Memory B cell (primary cell): ENCODE results near the gene SUSD3.

Experiments
- ATAC-seq: fragments of 150-1000 bp; cut with Tn5 transposase; 2 replicates; pipeline ENCODE4 v1.10.0; 2021; ENCODE audit warnings: low read depth, mild to moderate bottlenecking, moderate library complexity
- DNase-seq, 2 donors: peaks; one replicate each; pipeline ENCODE4 v3.0.0; 2022; ENCODE audit warnings: low spot score in 2 of 2
- H3K27ac Mint-ChIP-seq: one replicate; pipeline ENCODE4 v1.8.0; 2022; ENCODE audit warnings: mild to moderate bottlenecking, moderate library complexity, mixed read lengths
- H3K27me3 Mint-ChIP-seq: one replicate; pipeline ENCODE4 v1.8.0; 2022; ENCODE audit warnings: mixed read lengths
- H3K36me3 Mint-ChIP-seq: one replicate; pipeline ENCODE4 v1.8.0; 2022; ENCODE audit warnings: mild to moderate bottlenecking, mixed read lengths
- H3K4me1 Mint-ChIP-seq: one replicate; pipeline ENCODE4 v1.8.0; 2022; ENCODE audit warnings: mixed read lengths
- H3K4me3 Mint-ChIP-seq: one replicate; pipeline ENCODE4 v1.8.0; 2022; ENCODE audit warnings: mild to moderate bottlenecking, moderate library complexity, mixed read lengths
- H3K9me3 Mint-ChIP-seq: one replicate; pipeline ENCODE4 v1.8.0; 2022; ENCODE audit warnings: mixed read lengths

The SUSD3 gene

GRCh38 chr9:93133681-93134014, 75.1 kb downstream of the SUSD3 start:
- no peaks in the 10 kb centered on the region for H3K36me3 Mint-ChIP-seq
- no peaks in the 10 kb centered on the region for H3K27me3 Mint-ChIP-seq
- H3K4me1 Mint-ChIP-seq, result peaks cover 29% of the 10 kb centered on the region
- ATAC-seq (no peak), DNase-seq (peak; percentile 62 to 71)
- no peaks in the 10 kb centered on the region for H3K9me3 Mint-ChIP-seq
- H3K27ac Mint-ChIP-seq, result peak overlapping the region; percentile 99
- peak overlapping the region; percentile 88 for H3K4me3 Mint-ChIP-seq

GRCh38 chr9:93134015-93134739, 75.7 kb downstream of the SUSD3 start, which contains the start of gene NINJ1:
Gene NINJ1, minus strand, starts transcription at chr9:93134251. Its CDS starts 34 bp downstream, at chr9:93134217.
- peaks cover 30% of the 10 kb centered on the region for H3K4me1 Mint-ChIP-seq
- H3K4me3 Mint-ChIP-seq, result peak within 1 kb of the TSS; percentile 88
- H3K36me3 Mint-ChIP-seq, result no peaks in the 10 kb centered on the region
- peak within 1 kb of the TSS; percentile 99 for H3K27ac Mint-ChIP-seq
- H3K27me3 Mint-ChIP-seq, result no peaks in the 10 kb centered on the region
- DNase-seq, result peak; percentile 87 to 89
- peak; percentile 76 for ATAC-seq
- no peaks in the 10 kb centered on the region for H3K9me3 Mint-ChIP-seq
